Skin of body (tissue), 2 donors: ENCODE results near the gene ZNF483. TPM values are rescaled to one million over a fixed set of nuclear protein-coding genes. Genes with fewer than 3 reads are reported as not detected.
"Not testable (repeated sequence)": the region's sequence is repeated elsewhere in the genome, so short reads cannot be mapped to it uniquely, and the experiment has no call there.

ENCODE experiments used
- DNase-seq: peaks from one replicate; lab custom pipeline; 2025; lab: John Stamatoyannopoulos, UW
- total RNA-seq: library from RNA; depleted of rRNA; stranded (reverse); fragments of >200 nt; gene quantifications from one replicate; pipeline ENCODE4 v1.2.3, GENCODE V29; 2014

Gene ZNF483
- total RNA-seq, 1 donor from 2014 or later = 4.2 TPM

DNA sequence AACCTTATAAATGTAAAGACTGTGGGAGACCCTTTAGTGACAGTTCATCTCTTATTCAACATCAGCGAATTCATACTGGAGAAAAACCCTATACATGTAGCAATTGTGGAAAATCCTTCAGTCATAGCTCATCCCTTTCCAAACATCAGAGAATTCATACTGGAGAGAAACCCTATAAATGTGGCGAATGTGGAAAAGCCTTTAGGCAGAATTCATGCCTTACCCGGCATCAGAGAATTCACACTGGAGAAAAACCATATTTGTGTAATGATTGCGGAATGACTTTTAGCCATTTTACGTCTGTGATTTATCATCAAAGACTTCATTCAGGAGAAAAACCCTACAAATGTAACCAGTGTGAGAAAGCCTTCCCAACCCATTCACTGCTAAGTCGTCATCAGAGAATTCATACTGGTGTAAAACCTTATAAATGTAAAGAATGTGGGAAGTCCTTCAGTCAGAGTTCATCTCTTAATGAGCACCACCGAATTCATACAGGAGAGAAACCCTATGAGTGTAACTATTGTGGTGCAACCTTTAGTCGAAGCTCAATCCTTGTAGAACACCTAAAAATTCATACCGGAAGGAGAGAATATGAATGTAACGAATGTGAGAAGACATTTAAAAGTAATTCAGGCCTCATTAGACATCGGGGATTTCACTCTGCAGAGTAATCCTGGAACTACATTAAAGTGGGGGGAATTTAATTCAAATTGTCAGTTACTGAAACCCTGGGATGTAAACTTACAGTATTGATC lies 17.7 kb downstream of the ZNF483 start:
- no peak for DNase-seq

DNA sequence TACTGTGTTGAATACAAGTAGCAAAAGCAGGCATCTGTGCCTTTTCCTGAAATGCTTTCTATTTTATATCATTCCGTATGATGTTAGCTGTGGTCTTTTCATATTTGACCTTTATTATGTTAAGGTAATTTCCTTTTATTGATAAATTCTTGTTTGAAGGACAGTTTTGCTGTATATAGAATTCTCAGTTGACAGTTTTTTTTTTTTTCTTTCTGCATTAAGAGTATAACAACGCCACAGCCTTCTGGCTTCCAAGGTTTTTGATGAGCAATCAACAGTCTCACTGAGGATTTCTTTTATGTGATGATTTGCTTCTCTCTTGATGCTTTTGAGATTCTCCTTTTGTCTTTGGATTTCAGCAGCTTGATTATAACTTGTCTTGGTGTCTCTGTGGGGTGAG lies 23.6 kb downstream of the ZNF483 start:
- no peak for DNase-seq

- DNase-seq = not testable (repeated sequence)
Measured at GRCh38 chr9:111555425-111555824, 30.4 kb downstream of the ZNF483 start.

DNA sequence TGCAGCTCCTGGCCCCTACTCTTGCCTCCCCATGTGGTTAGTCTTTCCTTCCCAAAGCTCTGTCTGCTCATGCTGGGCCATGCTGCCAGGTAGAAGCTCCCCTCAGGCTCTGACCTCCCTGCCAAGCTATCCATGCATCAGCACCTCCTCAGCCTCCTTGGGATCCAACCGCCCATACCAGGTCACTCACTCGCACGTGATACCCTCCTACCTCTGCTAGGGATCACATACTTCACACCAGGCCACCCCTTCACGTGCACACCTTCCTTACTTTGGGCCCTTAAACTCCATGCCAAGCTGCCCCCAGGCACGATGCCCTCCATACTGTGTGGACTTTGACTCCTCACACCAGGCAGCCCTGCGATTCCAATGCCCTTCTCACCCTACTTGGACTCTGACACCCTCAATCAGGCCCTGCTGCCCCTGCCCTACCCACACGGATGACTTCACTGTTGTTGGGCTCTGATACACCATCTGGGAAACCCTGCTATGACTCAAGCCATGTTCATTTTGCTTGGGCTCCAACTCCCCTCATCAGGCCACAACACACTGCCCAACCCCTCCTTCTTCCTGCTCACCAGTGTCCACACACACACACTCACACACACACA lies 34.1 kb downstream of the ZNF483 start:
- no peak for DNase-seq

GRCh38 chr9:111561165-111561719 lies 36.3 kb downstream of the ZNF483 start:
- no peak for DNase-seq

DNA sequence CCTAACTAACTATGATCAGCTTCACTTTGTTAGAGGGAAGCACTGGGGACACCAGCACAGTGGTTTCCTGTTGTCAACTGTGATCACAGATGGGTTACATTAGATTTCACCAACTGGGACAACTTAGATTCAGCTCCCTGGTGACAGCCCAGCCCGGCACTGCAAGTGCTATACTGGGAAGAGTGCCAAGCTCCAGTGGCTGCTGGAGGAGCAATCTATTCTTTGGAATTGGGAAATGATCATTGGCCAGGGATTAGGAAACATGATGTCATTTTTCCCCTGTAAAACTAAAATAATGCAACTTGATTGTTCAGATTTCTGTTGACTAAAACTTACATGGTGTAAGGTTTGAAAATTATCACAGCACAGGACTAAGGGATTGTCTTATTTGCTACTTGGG lies 41.3 kb downstream of the ZNF483 start:
- peak; percentile 45 for DNase-seq

DNA sequence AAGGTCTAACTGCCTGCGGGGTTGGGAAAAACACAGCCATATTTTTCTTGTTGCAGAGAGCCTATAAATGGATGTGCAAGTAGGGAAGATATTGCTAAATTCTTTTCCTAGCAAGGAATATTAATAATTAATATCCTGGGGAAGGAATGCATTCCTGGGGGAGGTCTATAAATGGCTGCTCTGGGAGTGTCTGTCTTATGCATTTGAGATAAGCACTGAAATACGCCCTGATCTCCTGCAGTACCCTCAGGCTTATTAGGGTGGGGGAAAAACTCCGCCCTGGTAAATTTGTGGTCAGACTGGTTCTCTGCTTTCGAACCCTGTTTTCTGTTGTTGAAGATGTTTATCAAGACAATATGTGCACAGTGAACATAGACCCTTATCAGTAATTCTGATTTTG lies 43.1 kb downstream of the ZNF483 start:
- DNase-seq = not testable (repeated sequence)

DNA sequence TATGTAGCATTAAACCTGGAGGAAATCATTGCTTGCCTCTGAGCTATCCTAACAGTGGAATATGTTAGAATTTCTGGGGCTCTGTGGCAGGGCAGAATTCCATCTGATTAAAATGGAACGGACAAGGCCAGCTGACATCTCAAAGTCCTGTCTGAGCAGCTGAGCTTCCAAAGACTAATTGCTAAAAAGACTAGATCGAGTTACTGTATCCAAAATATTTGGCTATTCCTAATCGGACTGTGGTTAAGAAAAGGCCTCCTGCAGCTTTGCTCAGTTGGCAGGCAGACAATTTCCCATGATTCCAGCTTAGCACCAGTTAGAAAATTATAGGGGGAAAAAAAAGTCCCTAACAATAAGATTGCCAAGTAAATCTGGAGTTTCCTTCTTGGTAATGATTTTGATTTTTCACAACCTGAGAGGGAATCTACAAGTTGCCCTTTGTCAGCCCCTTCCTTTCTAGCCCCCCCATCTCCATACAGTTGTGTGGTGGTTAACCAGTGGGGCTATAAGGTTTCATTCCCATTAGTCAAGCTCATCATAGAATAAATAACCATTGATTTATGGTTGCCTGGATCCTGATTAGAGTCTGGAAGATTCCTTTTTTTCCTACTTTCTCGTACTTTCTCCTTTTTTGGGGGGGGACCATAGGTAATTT lies 48.1 kb downstream of the ZNF483 start:
- DNase-seq = no peak

GRCh38 chr9:111582888-111583287 lies 57.9 kb downstream of the ZNF483 start:
- no peak for DNase-seq

GRCh38 chr9:111586378-111586777 lies 61.4 kb downstream of the ZNF483 start:
- DNase-seq = no peak

DNA sequence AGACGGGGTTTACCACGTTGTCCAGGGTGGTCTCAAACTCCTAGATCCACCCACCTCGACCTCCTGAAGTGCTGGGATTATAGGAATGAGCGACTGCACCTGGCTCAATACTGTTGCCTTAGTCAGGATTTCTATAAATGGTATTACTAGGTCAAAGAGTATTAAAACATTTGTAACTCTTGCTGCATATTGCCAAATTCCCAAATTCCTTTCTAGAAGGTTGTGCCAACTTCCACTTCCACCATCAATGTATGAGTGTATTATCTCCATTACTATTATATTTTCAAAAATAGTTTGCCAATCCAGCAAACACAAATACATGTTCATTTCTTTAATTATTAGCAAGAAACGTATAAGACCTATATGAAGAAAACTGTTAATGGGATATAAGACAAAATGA lies 63.9 kb downstream of the ZNF483 start:
- no peak for DNase-seq

DNA sequence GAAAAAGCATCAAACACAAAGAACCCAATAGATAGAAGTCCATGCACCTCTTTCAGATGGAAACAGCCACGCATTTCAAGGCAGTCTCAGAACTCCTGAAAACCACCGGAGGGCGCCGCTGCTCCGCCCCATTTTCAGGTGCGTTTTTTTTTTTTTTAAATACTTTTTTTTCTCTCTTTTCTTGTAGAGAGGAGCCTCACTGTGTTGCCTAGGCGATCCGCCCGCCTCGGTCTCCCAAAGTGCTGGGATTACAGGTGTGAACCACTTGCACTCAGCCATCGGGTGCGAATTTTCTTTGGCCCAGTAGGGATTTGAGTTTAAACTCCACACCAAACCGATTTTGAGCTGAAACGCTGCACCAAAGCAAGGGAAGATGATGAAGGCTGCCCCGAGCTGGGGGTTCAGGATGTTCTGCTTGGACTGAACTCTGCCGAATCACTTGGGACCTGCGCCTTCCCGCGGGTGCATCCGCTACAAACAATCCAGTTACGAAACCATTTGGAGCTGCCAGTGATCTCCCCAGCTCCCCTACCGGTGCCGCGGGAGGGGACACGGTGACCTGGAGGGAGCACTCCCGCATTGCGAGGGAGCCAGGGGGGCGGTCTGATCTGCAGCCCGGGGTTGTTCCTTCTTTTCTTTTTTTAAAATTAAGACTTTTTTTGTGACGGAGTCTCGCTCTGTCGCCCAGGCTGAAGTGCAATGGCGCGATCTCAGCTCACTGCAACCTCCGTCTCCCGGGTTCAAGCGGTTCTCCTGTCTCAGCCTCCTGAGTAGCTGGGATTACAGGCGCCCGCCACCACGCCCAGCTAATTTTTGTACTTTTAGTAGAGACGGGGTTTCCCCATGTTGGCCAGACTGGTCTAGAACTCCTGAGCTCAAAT lies 73.1 kb downstream of the ZNF483 start:
- peak; percentile 17 for DNase-seq

GRCh38 chr9:111598733-111599091 lies 73.7 kb downstream of the ZNF483 start:
- DNase-seq = peak; percentile 12

GRCh38 chr9:111599092-111599954 lies 74.3 kb downstream of the ZNF483 start, which contains the start of gene PTGR1:
PTGR1 (minus strand) TSS chr9:111599647; CDS start chr9:111597422, 2,225 bp downstream.
- peak; percentile 73 for DNase-seq

DNA sequence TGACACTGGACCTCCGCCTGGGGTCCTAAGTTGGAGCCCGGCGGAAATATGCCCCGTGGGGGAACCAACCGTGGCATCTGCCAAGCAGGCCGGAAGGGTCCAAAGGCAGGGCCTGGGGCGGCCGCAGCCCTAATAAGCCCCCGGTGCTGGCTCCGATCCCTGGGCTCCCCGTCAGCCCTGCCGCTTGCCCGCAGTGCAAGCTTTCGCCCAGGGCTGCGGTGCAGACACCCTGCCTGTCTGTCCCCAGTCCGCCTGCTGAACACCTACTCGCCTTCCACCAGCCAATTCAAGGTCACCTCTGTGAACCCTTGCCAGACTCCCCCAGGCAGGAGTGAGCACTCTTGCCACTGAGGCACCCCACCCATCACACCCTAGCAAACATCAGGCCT lies 75.0 kb downstream of the ZNF483 start:
- DNase-seq = no peak

- DNase-seq = no peak
Measured at GRCh38 chr9:111601237-111602018, 76.4 kb downstream of the ZNF483 start.

- DNase-seq = no peak
Measured at GRCh38 chr9:111603041-111603440, 78.1 kb downstream of the ZNF483 start.

DNA sequence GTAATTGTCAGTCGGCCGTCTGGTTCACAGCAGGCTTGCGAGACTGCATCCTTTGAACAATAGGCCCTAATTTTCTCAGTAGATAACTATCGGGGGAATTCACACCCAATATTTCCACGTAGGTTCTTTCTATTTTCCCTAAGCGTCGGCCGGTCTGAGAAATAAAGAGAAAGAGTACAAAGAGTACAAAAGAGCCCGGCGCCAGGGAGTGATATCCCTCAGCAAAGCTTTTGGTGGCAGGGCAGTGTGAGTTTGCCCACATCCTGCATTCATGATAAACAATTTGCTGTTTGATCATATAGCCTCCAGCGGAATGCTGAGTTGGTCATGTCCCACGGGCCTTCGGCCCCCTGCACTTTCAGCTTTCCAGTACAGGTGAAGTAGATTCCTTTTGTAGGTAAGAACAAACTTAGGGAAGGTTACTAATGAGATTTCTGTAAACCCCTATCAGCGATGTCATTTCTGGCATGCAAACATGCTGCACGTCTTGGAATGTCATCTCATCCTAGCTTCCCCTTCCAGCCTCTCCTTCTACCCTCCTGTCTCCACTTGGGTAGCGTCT lies 79.2 kb downstream of the ZNF483 start:
- DNase-seq = no peak

- DNase-seq = no peak
Measured at GRCh38 chr9:111605041-111605559, 80.1 kb downstream of the ZNF483 start.
